WTC11 (cell line): Measurements from ENCODE around the gene SLC26A5. TPM values are rescaled to one million over a fixed set of nuclear protein-coding genes. Genes with fewer than 3 reads are reported as not detected.

ENCODE experiments used
- ATAC-seq: fragments of 200-7000 bp; cut with Tn5 transposase; 2 replicates; pipeline ENCODE4 v1.10.0; 2021; ENCODE audit warnings: mild to moderate bottlenecking, moderate library complexity
- CTCF ChIA-PET: fragments of 300-600 bp; sonication (Branson Sonifier 250); formaldehyde crosslinking; loops from one replicate; lab custom pipeline; 2021; ENCODE audit warnings: antibody characterized with exemption; lab: Charles Lee
- POLR2A ChIA-PET: fragments of 350-600 bp; sonication (Branson Sonifier 250); formaldehyde crosslinking; loops from one replicate; lab custom pipeline; 2021; ENCODE audit warnings: antibody characterized with exemption; lab: Charles Lee
- DNase-seq: peaks from one replicate; pipeline ENCODE4 v3.0.0; 2021; ENCODE audit warnings: low spot score
- H3K27ac Mint-ChIP-seq: 2 replicates; pipeline ENCODE4 v1.8.0; 2021; ENCODE audit warnings: mixed read lengths
- H3K27me3 Mint-ChIP-seq: 2 replicates; pipeline ENCODE4 v1.8.0; 2021; ENCODE audit warnings: low read depth, mild to moderate bottlenecking, moderate library complexity, mixed read lengths
- H3K36me3 Mint-ChIP-seq: 2 replicates; pipeline ENCODE4 v1.8.0; 2021; ENCODE audit warnings: mixed read lengths
- H3K4me1 Mint-ChIP-seq: 2 replicates; pipeline ENCODE4 v1.8.0; 2022; ENCODE audit warnings: mixed read lengths
- H3K4me3 Mint-ChIP-seq: 2 replicates; pipeline ENCODE4 v1.8.0; 2021; ENCODE audit warnings: mild to moderate bottlenecking, moderate library complexity, mixed read lengths
- H3K9me3 Mint-ChIP-seq: 2 replicates; pipeline ENCODE4 v1.8.0; 2021; ENCODE audit warnings: mixed read lengths
- ATF3 ChIP-seq: sonication (generic); formaldehyde crosslinking; conservative IDR thresholded peaks from 2 replicates; pipeline ENCODE4 v1.8.1; 2022; ENCODE audit warnings: mild to moderate bottlenecking, missing genetic modification reagents
- ELF4 ChIP-seq: sonication (generic); formaldehyde crosslinking; IDR thresholded peaks from 2 replicates; pipeline ENCODE4 v1.8.1; 2022; ENCODE audit warnings: low read depth, mild to moderate bottlenecking, moderate library complexity, missing genetic modification reagents
- ETV6 ChIP-seq: sonication (generic); formaldehyde crosslinking; IDR thresholded peaks from 2 replicates; pipeline ENCODE4 v1.8.1; 2022; ENCODE audit warnings: mild to moderate bottlenecking, missing genetic modification reagents
- FOXP1 ChIP-seq: sonication (generic); formaldehyde crosslinking; IDR thresholded peaks from 2 replicates; pipeline ENCODE4 v1.8.0; 2022; ENCODE audit warnings: missing genetic modification reagents, mild to moderate bottlenecking, moderate library complexity, borderline replicate concordance
- JAZF1 ChIP-seq: fragments of 250-450 bp; sonication (Bioruptor Pico); IDR thresholded peaks from 2 replicates; pipeline ENCODE4 v1.9.0; 2021; ENCODE audit warnings: moderate library complexity, mild to moderate bottlenecking, inconsistent platforms
- JUN ChIP-seq: sonication (generic); formaldehyde crosslinking; IDR thresholded peaks from 2 replicates; pipeline ENCODE4 v1.8.0; 2023; ENCODE audit warnings: mild to moderate bottlenecking, missing genetic modification reagents
- MAX ChIP-seq: sonication (generic); formaldehyde crosslinking; IDR thresholded peaks from 2 replicates; pipeline ENCODE4 v1.8.0; 2022; ENCODE audit warnings: mild to moderate bottlenecking, missing genetic modification reagents
- MLX ChIP-seq: sonication (generic); formaldehyde crosslinking; IDR thresholded peaks from 2 replicates; pipeline ENCODE4 v1.8.1; 2023; ENCODE audit warnings: mild to moderate bottlenecking, missing genetic modification reagents, moderate library complexity
- MXD4 ChIP-seq: fragments of 250-450 bp; sonication (Bioruptor Pico); IDR thresholded peaks from 2 replicates; pipeline ENCODE4 v1.8.0; 2021; ENCODE audit warnings: mild to moderate bottlenecking, moderate library complexity, borderline replicate concordance
- NFATC4 ChIP-seq: fragments of 250-450 bp; sonication (Bioruptor Pico); IDR thresholded peaks from 2 replicates; pipeline ENCODE4 v1.9.0; 2021; ENCODE audit warnings: mild to moderate bottlenecking
- NFE2L1 ChIP-seq: sonication (generic); formaldehyde crosslinking; IDR thresholded peaks from 2 replicates; pipeline ENCODE4 v1.8.1; 2023; ENCODE audit warnings: missing genetic modification reagents
- NR2C2 ChIP-seq: sonication (generic); formaldehyde crosslinking; IDR thresholded peaks from 2 replicates; pipeline ENCODE4 v1.8.0; 2022; ENCODE audit warnings: mild to moderate bottlenecking, missing genetic modification reagents
- NR3C1 ChIP-seq: sonication (generic); formaldehyde crosslinking; conservative IDR thresholded peaks from 2 replicates; pipeline ENCODE4 v1.8.1; 2023; ENCODE audit warnings: low read depth, mild to moderate bottlenecking, missing genetic modification reagents
- USF1 ChIP-seq: sonication (generic); formaldehyde crosslinking; IDR thresholded peaks from 2 replicates; pipeline ENCODE4 v1.8.0; 2022; ENCODE audit warnings: mild to moderate bottlenecking, missing genetic modification reagents
- ZBTB21 ChIP-seq: sonication (generic); formaldehyde crosslinking; IDR thresholded peaks from 2 replicates; pipeline ENCODE4 v1.8.1; 2023; ENCODE audit warnings: mild to moderate bottlenecking, missing genetic modification reagents, borderline replicate concordance
- ZMAT4 ChIP-seq: fragments of 250-450 bp; sonication (Bioruptor Pico); IDR thresholded peaks from 2 replicates; pipeline ENCODE4 v1.9.0; 2021; ENCODE audit warnings: mild to moderate bottlenecking
- ZNF121 ChIP-seq: sonication (generic); formaldehyde crosslinking; IDR thresholded peaks from 2 replicates; pipeline ENCODE4 v1.8.0; 2023; ENCODE audit warnings: missing genetic modification reagents
- ZNF138 ChIP-seq: sonication (generic); formaldehyde crosslinking; conservative IDR thresholded peaks from 2 replicates; pipeline ENCODE4 v1.8.1; 2022; ENCODE audit warnings: mild to moderate bottlenecking, moderate library complexity, missing genetic modification reagents
- ZNF232 ChIP-seq: sonication (generic); formaldehyde crosslinking; IDR thresholded peaks from 2 replicates; pipeline ENCODE4 v1.8.0; 2022; ENCODE audit warnings: mild to moderate bottlenecking, missing genetic modification reagents
- ZNF512 ChIP-seq: sonication (generic); formaldehyde crosslinking; IDR thresholded peaks from 2 replicates; pipeline ENCODE4 v1.8.1; 2022; ENCODE audit warnings: missing genetic modification reagents, borderline replicate concordance
- total RNA-seq: library from RNA; stranded (reverse); gene quantifications from 3 replicates; pipeline ENCODE4 v1.2.3, GENCODE V29; 2021

SLC26A5 gene
- total RNA-seq, 1 experiment from 2014 or later: 0.15 TPM

GRCh38 chr7:103474956-103475355, 28.9 kb upstream of the SLC26A5 start (continued):
- no peak for TF ChIP-seq USF1 (CRISPR knock-in tag)
- TF ChIP-seq, all 79 proteins: peak for 0

DNA sequence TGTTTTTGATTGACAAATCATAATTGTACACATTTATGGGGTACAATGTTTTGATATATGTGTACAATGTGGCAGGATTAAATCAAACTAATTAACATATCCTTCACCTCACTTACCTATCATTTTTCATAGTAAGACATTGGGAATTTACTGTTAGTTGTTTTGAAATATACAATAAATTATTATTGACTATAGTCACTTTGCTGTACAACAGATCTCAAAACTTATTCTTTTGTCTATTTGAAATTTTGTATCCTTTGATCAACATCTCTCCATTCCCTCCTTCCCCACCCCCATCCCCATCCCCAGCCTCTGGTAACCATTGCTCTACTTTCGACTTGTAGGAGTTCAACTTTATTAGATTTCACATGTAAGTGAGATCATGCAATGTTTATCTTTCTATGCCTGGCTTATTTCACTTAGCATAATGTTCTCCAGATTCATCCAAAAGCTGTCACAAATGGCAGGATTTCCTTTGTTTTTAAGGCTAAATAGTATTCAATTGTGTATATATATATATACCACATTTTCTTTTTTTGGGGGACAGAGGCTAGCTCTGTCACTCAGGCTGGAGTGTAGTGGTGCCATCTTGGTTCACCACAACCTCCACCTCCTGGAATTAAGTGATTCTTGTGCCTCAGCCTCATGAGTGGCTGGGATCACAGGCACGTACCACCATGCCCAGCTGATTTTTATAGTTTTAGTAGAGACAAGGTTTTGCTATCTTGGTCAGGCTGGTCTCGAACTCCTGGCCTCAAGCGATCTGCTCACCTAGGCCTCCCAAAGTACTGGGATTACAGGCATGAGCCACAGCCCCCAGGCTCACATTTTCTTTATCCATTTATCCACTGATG, 23.3 kb upstream of the SLC26A5 start:
- no peaks in the 10 kb centered on the region for H3K27me3 Mint-ChIP-seq
- TF ChIP-seq ETV6 (CRISPR knock-in tag) (no peak), ZMAT4 (CRISPR knock-in tag) (no peak), JAZF1 (no peak), ZNF138 (CRISPR knock-in tag) (no peak), JUN (CRISPR knock-in tag) (no peak), ZNF512 (CRISPR knock-in tag) (no peak)
- H3K27ac Mint-ChIP-seq: no peak overlapping the region
- ChIA-PET POLR2A (no interaction called here), CTCF (no interaction called here)
- ATAC-seq: no peak
- no peaks in the 10 kb centered on the region for H3K4me1 Mint-ChIP-seq
- DNase-seq: no peak
- no peak overlapping the region for H3K4me3 Mint-ChIP-seq
- no peaks in the 10 kb centered on the region for H3K9me3 Mint-ChIP-seq
- H3K36me3 Mint-ChIP-seq: no peaks in the 10 kb centered on the region

DNA sequence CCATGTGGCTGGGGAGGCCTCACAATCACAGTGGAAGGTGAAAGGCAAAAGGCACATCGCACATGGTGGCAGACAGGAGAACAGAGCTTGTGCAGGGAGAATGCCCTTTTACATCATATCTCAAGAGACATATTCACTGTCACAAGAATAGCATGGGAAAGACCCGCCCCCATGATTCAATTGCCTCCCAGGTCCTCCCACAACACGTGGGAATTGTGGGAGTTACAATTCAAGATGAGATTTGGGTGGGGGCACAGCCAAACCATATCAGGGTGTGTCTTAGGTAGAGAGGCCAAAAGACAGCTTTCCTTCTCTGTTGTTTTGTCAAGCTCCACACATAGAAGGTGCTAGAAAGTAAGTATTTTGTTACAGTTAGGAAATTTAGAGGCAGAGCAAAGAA, 20.8 kb upstream of the SLC26A5 start:
- ATAC-seq: no peak
- no peaks in the 10 kb centered on the region; the same call in 1 of the 2 replicates for H3K27me3 Mint-ChIP-seq
- TF ChIP-seq MXD4 (CRISPR knock-in tag) (no peak), MLX (CRISPR knock-in tag) (no peak), ZNF121 (CRISPR knock-in tag) (no peak), ATF3 (no peak), NFATC4 (CRISPR knock-in tag) (no peak), NR3C1 (CRISPR knock-in tag) (no peak), NR2C2 (no peak), ELF4 (no peak), ZNF232 (CRISPR knock-in tag) (no peak), MAX (CRISPR knock-in tag) (no peak), ZBTB21 (CRISPR knock-in tag) (no peak), FOXP1 (CRISPR knock-in tag) (no peak), JUN (CRISPR knock-in tag) (no peak), NFE2L1 (CRISPR knock-in tag) (no peak)
- TF ChIP-seq, all 79 proteins: peak for 0
- DNase-seq: no peak
- H3K36me3 Mint-ChIP-seq: no peaks in the 10 kb centered on the region
- no peak overlapping the region for H3K4me3 Mint-ChIP-seq
- H3K4me1 Mint-ChIP-seq: no peaks in the 10 kb centered on the region
- ChIA-PET CTCF (interaction anchor here (1.0 kb wide), 1 partner anchor 20 kb away, joined by 3 read pairs; no protein-coding TSS in a partner anchor), POLR2A (no interaction called here)
- H3K9me3 Mint-ChIP-seq: no peaks in the 10 kb centered on the region
- H3K27ac Mint-ChIP-seq: no peak overlapping the region
